HG03378 (cell line): ENCODE results near the gene HRCT1.
"Not testable (repeated sequence)": the region's sequence is repeated elsewhere in the genome, so short reads cannot be mapped to it uniquely, and the experiment has no call there.

Source experiments
- ATAC-seq: cut with Tn5 transposase; IDR thresholded peaks from one replicate; pipeline ENCODE4 v1.9.1; 2021; ENCODE audit warnings: mild to moderate bottlenecking, moderate library complexity; ENCODE audit not compliant: unreplicated experiment

The HRCT1 gene

DNA sequence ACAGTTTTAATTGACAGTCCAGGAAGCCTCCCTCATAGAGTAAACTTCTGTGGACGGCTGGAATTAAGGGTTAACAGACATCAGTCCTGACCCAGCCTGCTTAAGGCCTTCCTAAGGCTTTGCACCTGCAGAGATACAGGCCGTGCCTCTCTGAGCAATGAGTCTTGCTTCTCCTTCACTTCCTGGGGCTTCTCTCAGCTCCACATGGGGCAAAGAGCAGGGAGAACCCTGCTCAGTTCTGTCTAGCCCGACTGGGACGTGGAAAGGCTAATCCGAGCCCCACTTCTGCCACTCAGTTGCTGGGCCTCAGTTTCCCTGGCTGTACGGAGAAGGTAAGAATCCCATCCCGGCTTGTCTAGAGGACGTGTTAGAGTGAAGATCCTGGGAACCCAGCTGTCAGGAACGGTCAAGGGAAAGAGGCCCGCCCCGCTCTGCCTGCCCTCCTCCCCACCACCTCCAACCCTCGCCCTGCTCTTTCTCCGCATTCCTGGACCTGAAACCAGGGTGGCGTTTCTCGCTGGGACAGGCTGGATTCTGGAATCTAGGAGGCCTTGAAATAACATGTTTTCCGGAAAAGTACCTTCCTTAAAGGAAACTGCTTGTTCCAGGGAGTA is 9.8 kb downstream of the HRCT1 start:
- no peak for ATAC-seq

DNA sequence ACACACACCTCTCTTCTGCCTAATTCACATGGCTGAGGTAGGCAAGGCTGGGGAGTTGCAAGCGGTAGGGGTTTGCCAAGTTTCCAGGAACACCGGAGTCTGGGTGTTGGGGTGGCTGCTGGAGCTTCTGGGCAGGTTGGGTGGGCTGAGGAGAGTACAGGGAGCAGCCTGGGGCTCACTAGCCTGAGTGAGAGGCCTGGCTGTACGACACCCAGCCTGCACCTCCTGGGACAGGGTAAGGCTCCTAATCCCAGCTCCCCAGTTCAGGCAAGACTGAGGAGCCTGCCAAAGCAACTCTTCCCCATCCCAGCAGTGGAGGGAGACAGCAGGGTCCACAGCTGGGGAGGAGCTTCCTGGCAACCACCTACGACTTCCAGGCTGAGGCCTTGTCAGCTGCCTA is 11.3 kb downstream of the HRCT1 start:
- no peak for ATAC-seq

DNA sequence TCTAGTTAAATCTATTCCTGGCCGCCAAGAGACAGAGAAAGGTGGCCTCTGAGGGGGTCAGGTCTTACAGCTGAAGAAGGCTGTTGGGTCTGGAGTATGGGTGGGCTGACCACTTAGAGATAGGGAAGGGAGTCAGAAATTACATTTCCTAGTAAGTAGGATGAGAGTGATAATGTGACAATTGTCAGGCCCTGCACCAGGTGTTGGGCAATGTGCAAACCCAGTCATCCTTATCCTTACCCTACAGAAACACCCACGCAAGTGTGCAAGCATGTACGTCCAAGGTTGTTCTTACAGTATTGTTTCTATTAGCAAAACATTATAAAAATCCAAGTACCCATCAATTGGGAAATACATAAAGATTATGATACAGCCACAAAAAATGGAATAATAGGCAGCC is 12.8 kb downstream of the HRCT1 start:
- no peak for ATAC-seq

DNA sequence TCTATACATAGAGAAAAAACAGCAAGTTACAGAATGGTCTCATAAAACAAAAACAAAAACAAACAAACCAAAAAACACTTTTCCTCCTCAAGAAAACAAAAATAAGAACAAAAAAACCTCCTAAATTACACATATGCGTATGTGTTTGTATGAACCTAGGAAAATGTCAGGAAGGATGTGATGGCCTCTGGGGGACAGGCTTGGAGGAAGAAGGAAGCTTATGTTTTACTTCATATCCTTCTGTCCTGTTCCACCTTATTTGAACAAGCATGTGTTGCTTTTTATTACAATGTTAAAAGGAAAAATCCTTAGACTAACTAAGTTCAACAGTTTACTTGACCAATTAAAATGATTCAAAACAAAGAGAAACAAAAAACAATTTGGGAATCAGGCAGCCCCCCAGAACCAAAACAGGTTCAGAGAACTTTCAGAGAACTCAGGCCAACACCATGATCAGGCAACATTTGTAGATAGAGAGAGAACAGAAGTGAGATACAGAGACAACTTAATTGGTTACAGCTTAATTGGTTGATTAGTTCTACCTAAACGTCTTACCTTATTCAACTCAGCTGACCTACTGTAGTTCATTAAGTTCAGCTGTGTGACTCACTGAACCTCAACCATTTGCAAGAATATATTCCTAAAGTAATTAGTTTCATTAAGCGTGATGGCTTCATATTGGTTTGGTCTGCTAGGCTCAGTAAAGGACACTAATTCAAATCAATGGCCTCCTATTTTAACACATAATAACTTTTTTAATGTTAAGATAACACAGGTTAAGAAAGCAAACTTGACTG is 13.4 kb downstream of the HRCT1 start:
- no peak for ATAC-seq

DNA sequence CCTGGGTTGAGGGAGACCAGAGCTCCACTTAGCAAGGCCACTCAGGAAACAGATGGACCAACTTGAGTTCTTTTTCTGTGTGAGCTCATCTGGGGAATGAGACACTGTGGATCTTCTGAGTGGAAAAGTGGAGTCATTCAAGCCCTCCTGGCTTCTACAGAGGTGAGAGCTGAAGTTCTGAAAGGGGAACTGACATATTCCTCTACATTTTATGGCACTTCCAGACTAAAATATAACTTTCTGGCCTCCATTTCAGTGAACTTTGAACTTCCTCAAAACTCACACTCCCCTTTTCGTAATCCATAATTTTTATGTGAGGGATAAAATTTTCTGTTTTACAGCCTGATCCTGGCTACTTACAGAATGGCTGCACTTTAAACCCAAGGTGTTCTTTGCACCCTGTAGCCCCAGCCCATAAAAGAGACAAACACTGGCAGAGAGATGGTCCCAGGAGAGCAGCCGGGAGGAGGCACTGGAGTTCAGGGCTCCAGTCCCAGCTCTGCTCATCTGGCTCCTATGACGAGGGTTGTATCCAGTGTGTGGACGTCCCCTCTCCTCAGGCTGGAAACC is 14.1 kb downstream of the HRCT1 start:
- ATAC-seq: no peak

DNA sequence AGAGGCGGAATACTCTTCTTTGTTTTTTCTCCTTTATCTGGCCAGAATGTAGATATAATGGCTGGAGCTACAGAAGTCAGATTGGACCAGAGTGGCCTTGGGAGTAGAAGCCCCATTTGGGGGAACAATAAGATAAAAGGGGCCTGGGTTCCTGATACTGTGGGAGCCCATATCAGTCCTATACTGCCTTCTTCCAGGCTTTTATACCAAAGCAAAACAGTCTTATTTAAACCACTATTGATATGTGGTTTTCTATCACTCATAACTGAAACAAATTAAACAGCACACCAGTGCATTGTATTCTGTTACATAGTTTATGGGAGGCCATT is 17.6 kb downstream of the HRCT1 start:
- no peak for ATAC-seq

DNA sequence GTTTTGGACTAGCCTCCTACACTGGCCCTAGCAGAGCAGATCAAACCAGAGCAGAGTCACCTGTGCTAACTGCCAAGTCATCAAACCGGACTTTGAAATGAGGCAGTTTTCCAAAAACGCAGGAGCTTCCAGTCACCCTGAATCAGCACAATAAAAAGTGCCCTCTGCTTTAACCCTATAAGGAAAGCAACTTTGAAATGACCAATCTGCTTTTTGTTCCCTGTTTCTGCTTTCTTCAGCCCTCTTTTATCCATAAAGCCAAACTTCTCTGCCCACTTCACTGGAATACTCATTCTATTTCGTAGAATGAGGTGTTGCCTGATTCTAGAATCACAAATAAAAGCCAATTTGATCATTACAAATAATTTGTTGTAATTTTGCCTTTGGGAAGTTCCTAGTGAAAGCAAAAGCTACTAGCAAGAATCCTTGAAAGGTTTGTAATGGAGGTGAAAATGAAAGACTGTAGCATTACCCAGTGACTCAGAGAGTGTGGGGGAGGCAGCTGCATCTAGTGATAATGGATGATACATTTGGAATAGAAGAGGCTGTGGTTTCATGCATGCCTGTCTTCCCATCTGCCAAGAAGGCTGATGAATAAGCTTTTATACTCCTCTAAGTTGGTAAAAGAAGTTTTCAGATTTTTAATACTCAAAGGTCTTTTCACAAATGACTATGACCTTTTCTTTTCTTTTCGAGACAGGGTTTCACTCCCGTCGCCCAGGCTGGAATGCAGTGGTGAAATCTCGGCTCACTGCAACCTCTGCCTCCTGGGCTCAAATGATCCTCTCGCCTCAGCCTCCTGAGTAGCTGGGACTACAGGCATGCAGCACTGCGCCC is 18.1 kb downstream of the HRCT1 start:
- ATAC-seq: no peak

DNA sequence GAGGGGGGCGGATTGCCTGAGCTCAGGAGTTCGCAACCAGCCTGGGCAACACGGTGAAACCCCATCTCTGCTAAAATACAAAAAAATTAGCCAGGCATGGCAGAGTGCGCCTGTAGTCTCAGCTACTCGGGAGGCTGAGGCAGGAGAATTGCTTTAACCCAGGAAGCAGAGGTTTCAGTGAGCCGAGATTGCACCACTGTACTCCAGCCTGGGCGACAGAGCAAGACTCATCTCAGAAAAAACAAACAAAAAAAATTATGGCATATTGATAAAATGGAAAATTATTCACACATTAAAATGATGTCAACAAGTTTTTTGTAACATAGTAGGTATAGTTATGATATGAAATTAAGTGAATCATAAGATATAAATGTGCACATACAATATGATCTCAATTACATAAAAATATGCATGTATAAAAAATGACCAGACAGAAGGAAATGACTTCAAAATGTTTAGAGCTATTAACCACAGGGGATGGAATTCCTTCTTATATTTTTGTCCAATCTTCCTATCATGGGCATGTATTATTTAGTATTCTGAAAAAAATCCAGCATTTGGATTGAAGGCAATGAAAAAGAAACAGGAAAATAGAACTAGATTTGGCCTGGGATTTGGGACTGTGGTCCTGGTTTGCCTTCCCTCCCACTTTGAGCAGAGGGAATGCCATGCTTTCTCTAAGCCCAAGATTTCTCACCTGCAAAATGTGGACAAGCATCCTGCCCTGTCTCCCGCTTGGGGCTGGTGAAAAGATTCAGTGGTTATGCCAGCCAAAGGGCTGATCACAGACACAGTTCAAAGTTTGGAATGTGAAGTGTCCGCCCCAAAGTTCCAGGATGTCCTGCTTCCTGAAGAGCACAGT is 22.8 kb downstream of the HRCT1 start:
- ATAC-seq: no peak

DNA sequence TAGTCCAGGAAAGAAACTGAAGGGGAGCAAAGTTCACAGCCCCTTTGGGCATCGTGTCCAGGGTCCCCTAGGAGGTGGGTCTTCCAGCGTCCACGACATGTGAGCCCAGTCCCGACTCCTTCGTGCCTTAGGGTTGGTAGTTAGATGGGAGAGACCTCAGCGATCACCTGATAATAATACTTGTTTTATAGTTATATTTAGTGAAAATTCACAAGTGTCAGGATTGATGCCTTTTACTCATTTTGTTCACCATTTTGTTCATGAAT is 23.4 kb downstream of the HRCT1 start:
- no peak for ATAC-seq

DNA sequence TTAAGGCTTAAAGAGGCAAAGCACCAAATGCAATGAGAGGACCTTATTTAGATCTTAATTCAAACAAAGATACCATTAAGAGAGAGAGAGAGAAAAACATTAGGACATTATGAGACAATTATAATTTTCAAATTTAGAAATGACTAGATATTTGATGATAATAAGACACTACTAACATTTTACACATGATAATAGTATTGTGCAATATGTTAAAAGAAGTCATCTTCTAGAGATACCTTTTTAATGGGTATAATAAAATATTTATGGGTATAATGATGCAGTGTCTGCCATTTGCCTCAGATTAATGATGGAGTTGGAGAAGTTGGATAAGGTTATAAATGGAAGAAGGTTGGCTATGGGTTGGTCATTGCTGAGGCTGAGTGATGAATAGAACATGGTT is 24.5 kb downstream of the HRCT1 start:
- no peak for ATAC-seq

DNA sequence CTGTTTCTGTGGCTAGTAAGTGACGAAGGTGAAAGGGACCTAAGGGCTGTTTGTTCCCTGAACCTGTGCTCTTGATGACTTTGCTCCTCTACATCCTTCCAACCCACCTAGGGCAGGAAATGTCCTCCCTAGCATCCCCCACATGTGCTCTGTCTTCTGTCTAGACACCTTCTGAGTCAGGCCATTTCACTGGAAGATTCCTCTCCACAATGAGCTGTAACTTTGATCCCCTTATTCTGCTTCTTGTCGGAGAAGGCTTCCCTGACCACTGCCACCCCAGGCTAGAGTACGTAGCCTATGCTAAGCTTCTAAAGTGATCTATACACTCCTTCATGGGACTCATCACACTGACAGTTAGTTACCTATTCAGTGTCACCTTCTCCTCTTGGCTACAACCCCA is 25.0 kb downstream of the HRCT1 start:
- no peak for ATAC-seq

DNA sequence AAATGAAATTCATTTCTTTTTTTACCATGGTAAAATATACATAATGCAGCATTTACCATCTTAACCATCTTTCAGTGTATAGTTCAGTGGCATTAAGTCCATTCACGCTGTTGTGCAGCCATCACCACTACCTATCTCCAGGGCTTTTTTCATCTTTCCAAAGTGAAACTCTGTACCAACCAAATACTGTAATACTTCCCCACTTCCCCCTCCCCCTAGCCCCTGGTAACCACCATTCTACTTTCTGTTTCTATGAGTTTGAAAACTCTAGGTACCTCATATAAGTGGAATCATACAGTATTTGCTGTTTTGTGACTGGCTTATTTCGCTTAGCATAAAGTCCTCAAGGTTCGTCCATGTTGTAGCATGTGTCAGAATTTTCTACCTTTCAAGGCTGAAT is 26.7 kb downstream of the HRCT1 start:
- no peak for ATAC-seq

DNA sequence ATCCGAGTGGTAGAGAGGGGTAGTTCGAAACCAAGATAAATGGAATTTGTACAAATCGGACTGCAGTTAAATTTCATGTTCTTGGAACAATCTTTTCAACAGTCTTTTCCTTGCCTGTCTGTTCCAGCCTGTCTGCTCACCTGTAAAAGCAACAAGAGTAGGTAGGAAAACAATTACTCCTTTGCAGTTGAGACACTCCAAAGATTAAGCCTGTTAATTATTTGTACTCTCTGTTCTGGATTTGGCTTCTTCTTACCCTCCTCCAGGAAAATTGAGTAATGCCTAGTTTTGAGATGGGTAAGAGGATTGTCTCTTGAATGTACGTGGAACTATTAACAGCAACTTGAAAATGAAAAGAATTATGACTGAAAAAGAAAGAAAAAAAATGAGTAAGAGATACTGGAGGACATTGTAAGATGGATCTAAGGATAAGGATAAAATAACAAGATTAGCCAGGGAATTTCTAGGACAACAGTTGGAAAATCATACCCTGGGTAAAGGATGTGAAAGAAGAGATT is 27.6 kb downstream of the HRCT1 start:
- ATAC-seq: no peak

DNA sequence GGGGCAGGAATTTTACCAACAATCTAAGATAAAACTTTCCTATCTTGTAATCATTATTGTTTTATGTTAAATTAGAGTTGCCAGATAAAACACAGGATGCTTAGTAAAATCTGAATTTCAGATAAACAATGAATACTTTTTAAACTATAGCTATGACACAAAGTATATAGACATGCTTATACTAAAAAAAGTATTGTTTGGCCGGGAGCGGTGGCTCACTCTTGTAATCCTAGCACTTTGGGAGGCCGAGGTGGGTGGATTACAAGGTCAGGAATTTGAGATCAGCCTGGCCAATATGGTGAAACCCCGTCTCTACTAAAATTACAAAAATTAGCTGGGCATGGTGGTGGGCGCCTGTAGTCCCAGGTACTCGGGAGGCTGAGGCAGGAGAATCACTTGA is 28.1 kb downstream of the HRCT1 start:
- not testable (repeated sequence) for ATAC-seq

DNA sequence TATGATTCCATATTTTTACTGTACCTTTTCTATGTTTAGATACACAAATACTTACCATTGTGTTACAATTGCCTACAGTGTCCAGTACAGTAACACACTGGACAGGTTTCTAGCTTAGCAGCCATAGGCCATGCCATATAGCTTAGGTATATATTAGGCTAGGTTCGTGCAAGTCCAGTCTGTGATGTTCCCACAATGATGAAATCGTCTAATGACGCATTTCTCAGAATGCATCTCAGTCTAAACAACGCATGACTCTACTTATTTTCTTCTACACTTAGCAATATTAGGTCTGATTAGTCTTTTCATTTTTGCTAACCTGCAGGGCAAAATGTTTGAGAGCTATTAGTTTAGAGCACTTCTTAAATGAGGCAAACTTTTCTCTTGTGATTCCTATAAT is 29.3 kb downstream of the HRCT1 start:
- ATAC-seq: no peak

DNA sequence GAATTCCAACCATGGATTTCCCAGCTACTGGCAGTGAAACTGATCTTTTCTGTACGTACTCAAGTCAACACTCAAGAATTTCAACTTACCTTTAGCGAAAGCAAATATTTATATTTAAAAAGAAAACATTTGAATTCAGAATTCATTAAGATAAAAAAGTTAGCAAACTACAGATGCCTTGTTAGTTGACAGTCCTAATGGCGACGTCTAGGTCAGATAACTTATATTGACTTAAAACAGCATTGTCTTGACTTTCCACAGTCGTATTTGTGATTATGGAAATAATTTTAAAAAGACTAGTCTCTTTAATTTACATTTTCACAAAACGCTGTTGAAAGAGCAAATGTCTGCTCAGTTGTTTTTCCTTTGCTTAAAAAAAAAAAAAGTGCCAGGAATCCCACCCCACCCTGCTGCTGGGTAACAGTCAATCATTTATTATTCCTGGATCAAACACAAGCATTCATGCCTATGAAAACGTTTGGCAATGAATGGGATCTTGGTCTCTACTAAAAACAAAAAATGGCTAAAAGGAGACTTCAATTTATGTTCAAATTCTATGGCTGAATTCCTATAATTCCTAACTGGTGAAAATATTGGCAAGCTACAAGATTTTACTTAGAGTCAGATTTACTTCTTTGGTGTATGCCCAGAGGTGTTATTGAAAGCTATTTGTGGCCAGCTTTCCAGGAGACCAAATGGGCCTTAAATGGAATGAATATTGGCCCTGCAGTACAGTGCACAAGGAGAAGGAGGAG is 29.9 kb downstream of the HRCT1 start:
- ATAC-seq: no peak

DNA sequence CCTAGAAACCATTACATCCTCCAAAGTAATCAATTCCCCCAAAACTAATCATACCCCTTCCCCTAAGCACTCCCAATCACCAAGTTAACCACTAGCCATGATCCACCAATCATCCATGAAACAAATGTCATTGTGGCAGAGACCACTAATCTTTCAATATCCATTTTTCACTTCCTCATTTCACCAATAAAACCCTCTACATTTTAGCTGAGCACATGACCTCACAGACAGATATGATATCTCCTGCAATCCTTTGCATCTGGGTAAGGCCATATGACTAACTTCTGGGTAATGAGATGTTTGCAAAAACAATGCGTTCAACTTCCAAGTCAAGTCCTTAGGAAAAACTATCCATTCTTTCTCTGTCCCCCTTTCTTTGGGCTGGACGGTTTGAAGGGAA is 31.2 kb downstream of the HRCT1 start:
- ATAC-seq: no peak

DNA sequence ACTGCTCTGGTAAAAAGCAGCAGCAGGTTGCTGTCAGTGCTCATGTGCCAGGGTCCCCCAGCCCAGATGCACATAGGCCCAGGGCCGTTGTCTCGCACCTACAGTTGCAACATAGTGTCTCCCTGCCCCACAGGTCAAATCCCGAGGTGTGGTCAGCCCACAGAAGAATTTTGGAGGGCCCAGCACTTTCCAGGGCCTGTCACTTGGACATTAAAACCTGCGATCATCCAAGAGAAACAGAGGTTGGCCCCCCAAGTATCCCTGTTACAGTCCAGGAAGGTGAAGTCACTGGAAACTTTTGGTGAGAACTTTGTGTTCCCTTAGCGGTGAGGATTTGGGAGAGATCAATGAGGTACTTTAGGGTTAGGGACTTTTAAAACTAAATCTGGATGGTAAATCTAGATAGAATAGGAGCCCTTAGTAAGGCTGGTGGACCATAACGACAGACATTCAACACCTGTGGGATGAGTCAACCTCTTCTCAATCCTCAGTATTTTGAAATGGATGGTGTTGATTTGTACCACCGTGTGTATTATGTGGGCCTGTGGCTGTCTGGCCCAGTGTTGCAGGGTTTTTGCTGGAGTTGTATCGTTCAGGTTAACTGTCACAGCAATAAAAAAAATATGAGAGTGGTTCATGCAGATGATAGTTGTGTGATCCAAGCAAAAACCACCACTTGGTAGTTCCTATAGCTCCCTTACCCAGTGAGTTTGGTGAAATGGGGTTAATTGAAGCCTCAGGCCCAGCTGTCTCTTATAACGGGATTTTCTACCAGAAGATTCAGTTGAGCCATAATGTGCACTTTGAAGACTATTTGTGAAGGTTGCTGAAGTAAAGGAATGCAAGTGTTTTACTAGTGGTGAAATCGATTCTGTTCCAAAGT is 32.7 kb downstream of the HRCT1 start:
- no peak for ATAC-seq

DNA sequence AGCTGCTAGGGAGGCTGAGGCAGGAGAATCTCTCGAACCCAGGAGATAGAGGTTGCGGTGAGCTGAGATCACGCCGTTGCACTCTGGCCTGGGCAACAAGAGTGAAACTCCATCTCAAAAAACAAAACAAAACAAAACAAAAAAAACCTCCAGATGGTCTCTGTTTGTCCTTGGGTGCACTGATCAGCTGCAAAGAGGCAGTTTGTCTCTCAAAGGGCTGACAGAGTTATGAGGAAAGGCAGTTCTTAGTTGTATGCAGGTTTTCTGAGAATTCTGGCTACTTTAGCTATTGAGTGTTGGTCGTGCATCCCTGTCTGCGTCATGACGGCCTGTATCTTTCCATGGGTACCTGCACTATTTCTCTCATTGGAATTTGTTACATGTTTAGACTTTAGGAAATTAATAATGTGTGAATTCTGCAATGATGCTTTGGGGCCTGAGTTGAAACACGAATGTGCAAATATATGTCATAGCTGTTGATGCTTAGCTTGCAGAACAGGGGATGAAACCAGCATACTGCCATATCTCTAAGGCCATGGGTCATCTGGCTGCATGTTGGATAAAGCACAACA is 33.8 kb downstream of the HRCT1 start:
- no peak for ATAC-seq
